A673 (cell line): Measurements from ENCODE around the gene CCDC43. TPM values are rescaled to one million over a fixed set of nuclear protein-coding genes. Genes with fewer than 3 reads are reported as not detected.
A peak's percentile ranks its signal among the peaks of the same experiment; 100 is the strongest.

Experiments used
- BruUV-seq: library from RNA; stranded (reverse); fragments of 400-500 nt; replicated peaks from 2 replicates; lab custom pipeline; 2021; lab: Mats Ljungman, UMichigan
- CTCF ChIA-PET: fragments of 300-600 bp; sonication (Branson Sonifier 250); formaldehyde crosslinking; loops from one replicate; lab custom pipeline; 2022; ENCODE audit warnings: antibody characterized with exemption; lab: Charles Lee
- POLR2A ChIA-PET: fragments of 300-600 bp; sonication (Branson Sonifier 250); formaldehyde crosslinking; loops from one replicate; lab custom pipeline; 2022; ENCODE audit warnings: antibody characterized with exemption; ENCODE audit not compliant: low non-redundant PET; lab: Charles Lee
- DNase-seq: peaks from one replicate; pipeline ENCODE4 v3.0.0-alpha.2; 2015; ENCODE audit warnings: low spot score
- H3K27ac ChIP-seq: fragments of 200-600 bp; sonication (generic); 2 replicates; pipeline ENCODE4 v1.5.1; 2016; ENCODE audit warnings: mixed run types, low read depth, mild to moderate bottlenecking, mixed read lengths, antibody characterized with exemption, low read length; ENCODE audit not compliant: poor library complexity, severe bottlenecking
- H3K27me3 ChIP-seq: fragments of 200-600 bp; sonication (generic); replicated peaks from 2 replicates; pipeline ENCODE4 v1.6.1; 2017; ENCODE audit warnings: mixed run types, low read depth, mild to moderate bottlenecking, mixed read lengths, antibody characterized with exemption, low read length; ENCODE audit not compliant: insufficient read depth, poor library complexity
- H3K36me3 ChIP-seq: fragments of 200-600 bp; sonication (generic); 2 replicates; pipeline ENCODE4 v1.6.1; 2016; ENCODE audit warnings: mixed run types, mild to moderate bottlenecking, mixed read lengths, antibody characterized with exemption, low read length; ENCODE audit not compliant: insufficient read depth, poor library complexity, severe bottlenecking
- H3K4me1 ChIP-seq: fragments of 200-600 bp; sonication (generic); 2 replicates; pipeline ENCODE4 v1.6.1; 2017; ENCODE audit warnings: mixed run types, mild to moderate bottlenecking, mixed read lengths, antibody characterized with exemption, low read length; ENCODE audit not compliant: insufficient read depth, poor library complexity, severe bottlenecking
- H3K4me3 ChIP-seq: fragments of 200-600 bp; sonication (generic); 2 replicates; pipeline ENCODE4 v1.5.1; 2016; ENCODE audit warnings: low read depth, mixed run types, mild to moderate bottlenecking, mixed read lengths, low read length; ENCODE audit not compliant: poor library complexity, severe bottlenecking
- H3K9me3 ChIP-seq: fragments of 200-600 bp; sonication (generic); 2 replicates; pipeline ENCODE4 v1.6.1; 2016; ENCODE audit warnings: mixed run types, low read depth, mild to moderate bottlenecking, mixed read lengths, antibody characterized with exemption, low read length; ENCODE audit not compliant: poor library complexity, severe bottlenecking
- CTCF ChIP-seq: fragments of 300-800, 200-600 bp; sonication (generic); conservative IDR thresholded peaks from 2 replicates; pipeline ENCODE4 v1.5.1; 2017; ENCODE audit warnings: low read depth, mild to moderate bottlenecking, antibody characterized with exemption, low read length, moderate library complexity, mixed read lengths
- EZH2 ChIP-seq: fragments of 200-600 bp; sonication (generic); IDR thresholded peaks from 2 replicates; pipeline ENCODE4 v1.6.1; 2017; ENCODE audit warnings: borderline replicate concordance, low read depth, mild to moderate bottlenecking, mixed read lengths, antibody characterized with exemption, low read length; ENCODE audit not compliant: poor library complexity, severe bottlenecking
- intact Hi-C: fragments of 100-400 bp; cut with micrococcal nuclease; formaldehyde crosslinking; loops from one replicate; pipeline ENCODE4 v1.10.0; 2022; ENCODE audit not compliant: unreplicated experiment
- total RNA-seq: library from RNA; stranded (reverse); gene quantifications from 2 replicates; pipeline ENCODE4 v1.2.3, GENCODE V29; 2021

CCDC43 gene
- total RNA-seq, 1 experiment from 2014 or later: 20.3 TPM

DNA sequence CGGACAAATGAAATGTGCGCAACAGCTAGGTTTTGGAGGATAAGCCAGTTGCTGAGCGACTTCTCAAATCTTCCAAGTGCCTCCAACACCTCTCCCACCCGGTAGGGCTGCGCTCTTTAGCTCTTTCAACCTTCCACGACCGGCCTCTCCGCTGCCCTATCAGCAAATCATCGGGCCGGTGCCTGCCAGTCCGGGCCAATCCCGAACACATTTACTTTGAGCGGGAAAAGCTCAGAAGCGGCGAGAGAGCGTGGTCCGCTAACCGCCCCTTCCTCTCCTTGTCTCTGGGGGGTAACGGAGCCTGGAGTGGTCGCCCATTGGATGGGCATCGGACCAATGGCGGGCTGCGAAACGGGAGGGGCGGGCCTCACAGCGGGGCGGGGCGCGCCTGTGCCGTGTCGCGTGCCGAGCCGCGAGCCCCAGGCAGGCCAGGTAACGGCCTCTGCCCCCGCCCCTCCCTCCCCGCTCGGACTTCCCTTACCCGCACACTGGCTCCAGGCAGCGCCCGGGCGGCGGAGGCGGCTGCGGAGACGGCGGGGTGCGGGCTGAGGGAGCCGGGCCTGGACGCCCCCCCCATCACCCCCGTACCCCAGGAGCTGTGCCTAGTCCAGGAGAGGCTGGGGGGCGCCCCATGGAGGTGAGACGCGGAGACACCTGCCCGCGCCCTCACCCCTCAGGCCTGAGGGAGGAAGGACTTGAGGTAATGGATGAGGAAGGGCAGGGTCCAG is 33.4 kb downstream of the CCDC43 start, which contains the start of gene MEIOC:
TSS of gene MEIOC (plus strand) at position 486 of the 728 bp plus-strand sequence. CDS start at position 632, 146 bp downstream.
- Histone ChIP-seq H3K27me3 (peaks cover 3% of the 10 kb centered on the region), H3K4me1 (no peaks in the 10 kb centered on the region), H3K9me3 (no peaks in the 10 kb centered on the region), H3K4me3 (peak within 1 kb of the TSS; percentile 22), H3K27ac (no peak within 1 kb of the TSS), H3K36me3 (no peaks in the 10 kb centered on the region)
- DNase-seq: no peak
- BruUV-seq: no TSS peak
- intact Hi-C loops: no loop called here
- ChIA-PET POLR2A (no interaction called here), CTCF (no interaction called here)
- TF ChIP-seq EZH2: no peak
- TF ChIP-seq CTCF: no peak

DNA sequence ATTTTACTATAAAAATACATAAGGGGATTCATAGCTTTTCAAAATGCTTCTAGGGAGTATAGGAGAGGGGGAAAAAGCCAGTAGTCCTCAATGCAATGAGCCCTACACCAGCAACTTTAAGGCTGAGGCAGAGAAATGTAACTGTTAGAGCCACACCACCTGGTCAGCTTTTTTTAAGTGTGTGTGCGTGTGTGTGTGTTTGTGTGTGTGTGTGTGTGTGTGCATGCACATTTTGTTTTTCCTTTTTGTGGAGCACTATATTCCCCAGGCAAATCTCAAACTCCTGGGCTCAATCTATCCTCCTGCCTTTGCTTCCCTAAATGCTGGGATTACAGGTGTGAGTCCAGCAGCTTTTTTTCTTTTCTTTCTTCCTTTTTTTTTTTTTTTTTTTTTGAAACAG is 35.6 kb downstream of the CCDC43 start:
- ChIA-PET CTCF (no interaction called here), POLR2A (no interaction called here)
- no peak for DNase-seq
- intact Hi-C loops: no loop called here
- Histone ChIP-seq H3K27me3 (peaks cover 3% of the 10 kb centered on the region), H3K4me1 (no peaks in the 10 kb centered on the region), H3K27ac (no peak overlapping the region), H3K4me3 (no peak overlapping the region), H3K36me3 (no peaks in the 10 kb centered on the region), H3K9me3 (no peaks in the 10 kb centered on the region)
- TF ChIP-seq CTCF: no peak
- no TSS peak for BruUV-seq

- no peak for DNase-seq
- ChIA-PET CTCF (no interaction called here), POLR2A (no interaction called here)
- intact Hi-C loops: no loop called here
- TF ChIP-seq EZH2: no peak
- no peak for TF ChIP-seq CTCF
- H3K27me3 ChIP-seq: peaks cover 3% of the 10 kb centered on the region
- H3K9me3 ChIP-seq: no peaks in the 10 kb centered on the region
- no peaks in the 10 kb centered on the region for H3K36me3 ChIP-seq
- BruUV-seq: no TSS peak
- no peaks in the 10 kb centered on the region for H3K4me1 ChIP-seq
- H3K4me3 ChIP-seq: no peak overlapping the region
- no peak overlapping the region for H3K27ac ChIP-seq
Observed at GRCh38 chr17:44653384-44653783, 36.2 kb downstream of the CCDC43 start.
